ENCODE results near the gene INIP.
A peak's percentile ranks its signal among the peaks of the same experiment; 100 is the strongest.

GRCh38 chr9:112705768-112706427, 12.0 kb downstream of the INIP start:
- TF ChIP-seq POLR2A (IDR thresholded peaks at IDR 0.05) (no peak), CTCF (IDR thresholded peaks at IDR 0.05) (peak in 2 of 4 experiments; percentile 14 to 20), EP300 (IDR thresholded peaks at IDR 0.05) (no peak), POLR2AphosphoS5 (IDR thresholded peaks at IDR 0.05) (no peak)

All from gastroesophageal sphincter (tissue), 3 donors.